Upper lobe of left lung (tissue), 4 donors: ENCODE data around the gene AURKAIP1.

Source experiments
- CTCF ChIP-seq, 6 experiments: fragments of 450-650 bp in 4 of 6; fragments of 200-600 bp in 2 of 6; sonication (generic) in 2 of 6; IDR thresholded peaks; one replicate each; pipeline ENCODE4 v1.5.1; 2016 to 2019; ENCODE audit warnings: antibody characterized with exemption in 6 of 6
- EP300 ChIP-seq, 4 donors: sonication (generic); formaldehyde crosslinking; IDR thresholded peaks; one replicate each; pipeline ENCODE4 v1.5.1; 2017; ENCODE audit warnings: antibody characterized with exemption in 4 of 4, control low read depth in 2 of 4
- POLR2AphosphoS5 ChIP-seq, 2 donors: sonication (generic); formaldehyde crosslinking; IDR thresholded peaks; one replicate each; pipeline ENCODE4 v1.5.1; 2017; ENCODE audit warnings: antibody characterized with exemption in 2 of 2

- TF ChIP-seq CTCF (IDR thresholded peaks at IDR 0.05) (no peak), POLR2AphosphoS5 (IDR thresholded peaks at IDR 0.05) (no peak), EP300 (IDR thresholded peaks at IDR 0.05) (no peak)
Measured at GRCh38 chr1:1371364-1371745, 3.7 kb downstream of the AURKAIP1 start.
